HFFc6 (cell line): ENCODE measurements around the gene GNGT1. TPM values are rescaled to one million over a fixed set of nuclear protein-coding genes. Genes with fewer than 3 reads are reported as not detected.
A peak's percentile ranks its signal among the peaks of the same experiment; 100 is the strongest.
"Not testable (repeated sequence)": the region's sequence is repeated elsewhere in the genome, so short reads cannot be mapped to it uniquely, and the experiment has no call there.

Experiments used
- DNase-seq: peaks from one replicate; pipeline ENCODE4 v3.0.0-alpha.2; 2018
- H3K27ac Mint-ChIP-seq: 2 replicates; pipeline ENCODE4 v1.8.0; 2020; ENCODE audit warnings: mild to moderate bottlenecking, mixed read lengths
- H3K27me3 Mint-ChIP-seq: 2 replicates; pipeline ENCODE4 v1.8.0; 2021; ENCODE audit warnings: mild to moderate bottlenecking, moderate library complexity, mixed read lengths; ENCODE audit not compliant: insufficient read depth
- H3K36me3 Mint-ChIP-seq: 2 replicates; pipeline ENCODE4 v1.8.0; 2021; ENCODE audit warnings: low read depth, mixed read lengths
- H3K4me1 Mint-ChIP-seq: 2 replicates; pipeline ENCODE4 v1.8.0; 2020; ENCODE audit warnings: low read depth, mixed read lengths
- H3K4me3 Mint-ChIP-seq: 2 replicates; pipeline ENCODE4 v1.8.0; 2020; ENCODE audit warnings: mild to moderate bottlenecking, moderate library complexity, mixed read lengths
- H3K9me3 Mint-ChIP-seq: 2 replicates; pipeline ENCODE4 v1.8.0; 2020; ENCODE audit warnings: mild to moderate bottlenecking, mixed read lengths
- total RNA-seq, 6 experiments: library from RNA; stranded (reverse); fragmentation: NEBNext Ultra II Directional; extraction: Animal tissue kit (Norgen Biotek cat#: 25700); gene quantifications; 2 replicates in 1 of 6; 3 replicates in 5 of 6; pipeline ENCODE4 v1.2.3, GENCODE V29; 2021
- TF ChIP-seq, protein P1 (sequence below): fragments of 200-600 bp; sonication (generic); IDR thresholded peaks from 2 replicates; pipeline ENCODE4 v1.5.0; 2021; ENCODE audit warnings: antibody characterized with exemption, mild to moderate bottlenecking

The GNGT1 gene
- total RNA-seq, 6 experiments from 2014 or later, result not detected

GRCh38 chr7:93902777-93903423 lies 3.5 kb upstream of the GNGT1 start:
- H3K27me3 Mint-ChIP-seq, result peaks cover 2% of the 10 kb centered on the region
- H3K27ac Mint-ChIP-seq, result no peak overlapping the region
- H3K36me3 Mint-ChIP-seq, result no peaks in the 10 kb centered on the region
- peaks cover 5% of the 10 kb centered on the region; the same call in 1 of the 2 replicates for H3K4me1 Mint-ChIP-seq
- H3K9me3 Mint-ChIP-seq, result no peaks in the 10 kb centered on the region
- H3K4me3 Mint-ChIP-seq, result no peak overlapping the region
- TF ChIP-seq, protein P1, sequence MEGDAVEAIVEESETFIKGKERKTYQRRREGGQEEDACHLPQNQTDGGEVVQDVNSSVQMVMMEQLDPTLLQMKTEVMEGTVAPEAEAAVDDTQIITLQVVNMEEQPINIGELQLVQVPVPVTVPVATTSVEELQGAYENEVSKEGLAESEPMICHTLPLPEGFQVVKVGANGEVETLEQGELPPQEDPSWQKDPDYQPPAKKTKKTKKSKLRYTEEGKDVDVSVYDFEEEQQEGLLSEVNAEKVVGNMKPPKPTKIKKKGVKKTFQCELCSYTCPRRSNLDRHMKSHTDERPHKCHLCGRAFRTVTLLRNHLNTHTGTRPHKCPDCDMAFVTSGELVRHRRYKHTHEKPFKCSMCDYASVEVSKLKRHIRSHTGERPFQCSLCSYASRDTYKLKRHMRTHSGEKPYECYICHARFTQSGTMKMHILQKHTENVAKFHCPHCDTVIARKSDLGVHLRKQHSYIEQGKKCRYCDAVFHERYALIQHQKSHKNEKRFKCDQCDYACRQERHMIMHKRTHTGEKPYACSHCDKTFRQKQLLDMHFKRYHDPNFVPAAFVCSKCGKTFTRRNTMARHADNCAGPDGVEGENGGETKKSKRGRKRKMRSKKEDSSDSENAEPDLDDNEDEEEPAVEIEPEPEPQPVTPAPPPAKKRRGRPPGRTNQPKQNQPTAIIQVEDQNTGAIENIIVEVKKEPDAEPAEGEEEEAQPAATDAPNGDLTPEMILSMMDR, result peak; percentile 95
- DNase-seq, result no peak

GRCh38 chr7:93910076-93910994 lies 4.0 kb downstream of the GNGT1 start:
- peak; percentile 33 for DNase-seq
- H3K27ac Mint-ChIP-seq, result no peak overlapping the region
- no peak overlapping the region for H3K4me3 Mint-ChIP-seq

GRCh38 chr7:93911242-93911641 lies 4.9 kb downstream of the GNGT1 start:
- not testable (repeated sequence) for H3K27me3 Mint-ChIP-seq, H3K4me3 Mint-ChIP-seq, H3K27ac Mint-ChIP-seq, DNase-seq, H3K36me3 Mint-ChIP-seq, H3K9me3 Mint-ChIP-seq
- H3K4me1 Mint-ChIP-seq, result peaks cover 36% of the 10 kb centered on the region

More at GRCh38 chr7:93910076-93910994, 4.0 kb downstream of the GNGT1 start:
- H3K27me3 Mint-ChIP-seq, result no peaks in the 10 kb centered on the region
- H3K4me1 Mint-ChIP-seq, result peaks cover 31% of the 10 kb centered on the region
- TF ChIP-seq, protein P1, result no peak
- H3K36me3 Mint-ChIP-seq, result no peaks in the 10 kb centered on the region
- no peaks in the 10 kb centered on the region for H3K9me3 Mint-ChIP-seq

- not testable (repeated sequence) for H3K27ac Mint-ChIP-seq, H3K36me3 Mint-ChIP-seq, DNase-seq, H3K4me3 Mint-ChIP-seq, H3K27me3 Mint-ChIP-seq, H3K9me3 Mint-ChIP-seq
- peaks cover 40% of the 10 kb centered on the region for H3K4me1 Mint-ChIP-seq
Observed at GRCh38 chr7:93911661-93912060, 5.3 kb downstream of the GNGT1 start.

- TF ChIP-seq, protein P1, result no peak
- Mint-ChIP-seq H3K27me3 (no peaks in the 10 kb centered on the region), H3K36me3 (no peaks in the 10 kb centered on the region), H3K4me1 (peaks cover 47% of the 10 kb centered on the region), H3K9me3 (no peaks in the 10 kb centered on the region), H3K4me3 (no peak overlapping the region), H3K27ac (no peak overlapping the region)
- DNase-seq, result no peak
Observed at GRCh38 chr7:93913197-93913596, 6.8 kb downstream of the GNGT1 start.

DNA sequence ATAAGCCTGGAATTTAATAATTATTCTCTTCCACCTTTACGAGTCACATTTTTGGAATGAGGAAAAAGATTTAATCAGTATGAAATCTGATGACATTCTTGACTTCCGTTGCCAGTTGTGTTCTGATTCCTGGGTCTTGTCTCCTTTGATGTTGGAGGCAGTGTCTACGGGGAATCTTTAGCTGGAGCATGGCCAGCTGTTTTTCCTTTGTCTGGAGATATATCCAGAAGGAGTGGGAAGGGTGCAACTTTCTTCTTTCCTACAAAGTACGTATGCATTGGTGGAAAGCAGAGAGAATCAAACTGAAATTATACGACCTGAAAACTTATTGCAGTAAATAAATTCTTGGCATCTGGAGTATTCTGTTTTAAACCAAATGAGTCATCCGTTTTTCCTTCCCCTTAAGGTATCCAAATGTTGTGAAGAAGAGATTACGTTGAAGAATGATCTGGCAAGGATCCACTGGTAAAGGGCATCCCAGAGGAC lies 8.3 kb downstream of the GNGT1 start:
- Mint-ChIP-seq H3K27ac (peak overlapping the region; percentile 52), H3K9me3 (no peaks in the 10 kb centered on the region), H3K4me1 (peaks cover 47% of the 10 kb centered on the region), H3K4me3 (peak overlapping the region; percentile 65), H3K36me3 (no peaks in the 10 kb centered on the region), H3K27me3 (no peaks in the 10 kb centered on the region)
- TF ChIP-seq, protein P1, result no peak
- DNase-seq, result peak; percentile 50

- DNase-seq, H3K27ac Mint-ChIP-seq, H3K4me3 Mint-ChIP-seq, H3K27me3 Mint-ChIP-seq, H3K36me3 Mint-ChIP-seq, H3K9me3 Mint-ChIP-seq: not testable (repeated sequence)
- peaks cover 48% of the 10 kb centered on the region for H3K4me1 Mint-ChIP-seq
Observed at GRCh38 chr7:93915206-93915842, 9.0 kb downstream of the GNGT1 start.

DNA sequence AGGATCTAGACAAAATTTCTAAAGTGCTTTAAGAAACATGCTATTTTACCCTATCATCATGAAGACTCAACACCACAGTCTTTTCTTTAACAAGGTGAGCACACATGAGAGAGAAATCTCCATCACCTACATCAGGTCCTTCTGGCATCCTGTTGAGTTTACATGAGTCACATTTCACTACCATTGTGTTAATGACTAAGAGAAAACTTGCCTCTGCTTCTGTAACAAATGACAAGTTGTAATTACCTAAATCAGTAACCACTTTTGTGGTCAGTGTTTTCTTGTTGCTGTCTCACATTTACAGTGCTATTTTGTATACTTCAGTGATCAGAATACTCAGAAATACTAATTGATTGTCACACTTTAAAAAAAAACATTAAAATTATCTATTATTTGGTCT lies 9.5 kb downstream of the GNGT1 start:
- H3K4me1 Mint-ChIP-seq, result peaks cover 48% of the 10 kb centered on the region
- not testable (repeated sequence) for H3K4me3 Mint-ChIP-seq, H3K27ac Mint-ChIP-seq, H3K9me3 Mint-ChIP-seq, H3K36me3 Mint-ChIP-seq, DNase-seq, H3K27me3 Mint-ChIP-seq

GRCh38 chr7:93916315-93916714 lies 9.9 kb downstream of the GNGT1 start:
- not testable (repeated sequence) for H3K27ac Mint-ChIP-seq, H3K36me3 Mint-ChIP-seq, DNase-seq, H3K4me3 Mint-ChIP-seq, H3K9me3 Mint-ChIP-seq, H3K27me3 Mint-ChIP-seq
- peaks cover 51% of the 10 kb centered on the region for H3K4me1 Mint-ChIP-seq
